AG20443 (cell line): ENCODE measurements around the gene LFNG.

ENCODE experiments used
- DNase-seq: peaks from one replicate; pipeline ENCODE4 v3.0.0; 2012; ENCODE audit warnings: low spot score, mixed read lengths

The LFNG gene

GRCh38 chr7:2484868-2485267, 34.7 kb upstream of the LFNG start:
- no peak for DNase-seq

- DNase-seq: no peak
Measured at GRCh38 chr7:2487586-2488271, 31.8 kb upstream of the LFNG start.

GRCh38 chr7:2488272-2488645, 31.3 kb upstream of the LFNG start:
- peak; percentile 73 for DNase-seq

- no peak for DNase-seq
Measured at GRCh38 chr7:2488681-2489080, 30.9 kb upstream of the LFNG start.

- DNase-seq: no peak
Measured at GRCh38 chr7:2490181-2490651, 29.4 kb upstream of the LFNG start.

- no peak for DNase-seq
Measured at GRCh38 chr7:2492038-2492437, 27.5 kb upstream of the LFNG start.

GRCh38 chr7:2493205-2494164, 26.1 kb upstream of the LFNG start:
- DNase-seq: peak; percentile 50

- DNase-seq: no peak
Measured at GRCh38 chr7:2494191-2495130, 25.1 kb upstream of the LFNG start.

- no peak for DNase-seq
Measured at GRCh38 chr7:2495418-2496299, 23.9 kb upstream of the LFNG start.

- no peak for DNase-seq
Measured at GRCh38 chr7:2496375-2496774, 23.2 kb upstream of the LFNG start.

GRCh38 chr7:2497065-2497464, 22.5 kb upstream of the LFNG start:
- no peak for DNase-seq

GRCh38 chr7:2497500-2498336, 21.9 kb upstream of the LFNG start:
- no peak for DNase-seq

- DNase-seq: no peak
Measured at GRCh38 chr7:2498708-2499107, 20.9 kb upstream of the LFNG start.

- DNase-seq: no peak
Measured at GRCh38 chr7:2499181-2499580, 20.4 kb upstream of the LFNG start.

- no peak for DNase-seq
Measured at GRCh38 chr7:2499719-2500430, 19.7 kb upstream of the LFNG start.

- no peak for DNase-seq
Measured at GRCh38 chr7:2500701-2501100, 18.9 kb upstream of the LFNG start.

GRCh38 chr7:2501947-2502646, 17.5 kb upstream of the LFNG start:
- no peak for DNase-seq

GRCh38 chr7:2502647-2502966, 17.0 kb upstream of the LFNG start:
- DNase-seq: no peak
